ENCODE results near the gene MYD88.
"Not testable (repeated sequence)": the region's sequence is repeated elsewhere in the genome, so short reads cannot be mapped to it uniquely, and the experiment has no call there.

Gene MYD88

DNA sequence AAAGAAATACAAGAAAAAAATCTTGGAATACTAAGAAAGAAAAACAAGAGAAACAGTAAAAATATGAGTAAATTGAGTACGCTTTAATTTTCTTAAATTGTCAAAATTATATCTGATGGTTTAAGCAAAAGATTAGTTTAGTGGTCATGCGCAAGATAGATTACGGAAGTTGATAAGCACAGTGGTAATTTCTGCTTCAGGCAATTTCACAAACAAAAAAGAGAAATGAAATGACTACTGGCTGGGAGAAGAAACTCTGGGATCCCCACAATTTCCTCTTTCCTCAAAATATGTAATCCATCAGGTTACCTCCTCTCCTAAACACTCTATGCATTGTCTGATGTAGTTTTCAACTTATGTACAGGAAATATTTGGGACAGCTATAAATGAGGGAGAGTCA is 9.0 kb downstream of the MYD88 start:
- no peak for DNase-seq

DNA sequence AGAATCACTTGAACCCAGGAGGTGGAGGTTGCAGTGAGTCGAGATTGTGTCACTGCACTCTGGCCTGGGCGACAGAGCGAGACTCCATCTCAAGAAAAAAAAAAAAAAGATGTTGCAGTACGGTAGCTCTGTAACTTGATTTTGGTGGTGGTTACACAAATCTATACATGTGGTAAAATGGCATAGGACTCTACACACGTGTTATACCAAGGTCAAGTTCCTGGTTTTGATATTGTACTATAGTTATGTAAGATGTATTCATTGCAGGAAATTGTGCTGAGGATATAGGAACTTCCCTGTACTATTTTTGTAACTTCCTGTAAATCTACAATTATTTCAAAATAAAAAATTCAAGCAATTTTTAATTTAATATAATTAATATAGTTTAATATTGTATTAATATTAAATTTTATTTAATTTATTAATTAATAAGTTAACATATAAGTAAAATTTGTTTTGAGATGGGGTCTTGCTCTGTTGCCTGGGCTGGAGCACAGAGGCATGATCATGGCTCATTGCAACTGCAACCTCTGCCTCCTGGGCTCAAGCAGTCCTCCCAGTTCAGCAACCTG is 9.9 kb downstream of the MYD88 start:
- no peak for DNase-seq

GRCh38 chr3:38149708-38150107 is 11.2 kb downstream of the MYD88 start:
- DNase-seq: no peak

DNA sequence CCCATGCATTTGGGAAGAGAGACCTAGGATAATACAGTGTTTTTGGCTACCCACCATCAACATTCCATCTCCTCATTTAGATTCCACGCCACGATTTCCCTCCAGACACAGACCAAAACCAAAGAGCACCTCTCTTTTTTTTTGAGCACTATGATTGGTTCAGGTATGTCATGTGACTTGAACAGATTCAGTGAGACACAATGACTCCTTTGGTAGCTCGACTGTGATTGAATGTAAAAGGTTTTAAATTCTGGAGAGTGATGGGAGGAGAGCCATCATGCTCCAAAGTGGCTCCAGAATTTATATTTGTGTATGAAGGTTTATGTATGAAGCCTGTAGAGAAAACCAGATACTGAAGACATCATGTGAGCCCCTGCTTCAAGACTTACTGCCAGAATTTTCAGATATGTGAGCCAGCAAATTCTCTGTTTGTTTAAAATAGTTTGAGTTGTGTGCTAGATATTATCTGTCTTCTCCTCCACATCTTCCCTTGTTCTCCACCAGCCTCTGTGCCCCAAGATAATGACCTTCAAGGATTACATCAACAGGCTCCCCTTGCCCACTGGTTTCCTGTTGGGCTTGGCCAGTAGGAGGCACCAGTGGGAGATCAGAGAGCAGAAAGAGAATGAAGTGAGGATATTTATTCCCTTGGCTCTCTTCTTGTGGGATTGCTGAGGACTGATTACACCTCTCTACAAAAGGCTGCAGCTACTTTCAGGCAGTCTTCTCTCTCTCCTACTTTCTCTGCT is 12.5 kb downstream of the MYD88 start:
- DNase-seq: no peak

DNA sequence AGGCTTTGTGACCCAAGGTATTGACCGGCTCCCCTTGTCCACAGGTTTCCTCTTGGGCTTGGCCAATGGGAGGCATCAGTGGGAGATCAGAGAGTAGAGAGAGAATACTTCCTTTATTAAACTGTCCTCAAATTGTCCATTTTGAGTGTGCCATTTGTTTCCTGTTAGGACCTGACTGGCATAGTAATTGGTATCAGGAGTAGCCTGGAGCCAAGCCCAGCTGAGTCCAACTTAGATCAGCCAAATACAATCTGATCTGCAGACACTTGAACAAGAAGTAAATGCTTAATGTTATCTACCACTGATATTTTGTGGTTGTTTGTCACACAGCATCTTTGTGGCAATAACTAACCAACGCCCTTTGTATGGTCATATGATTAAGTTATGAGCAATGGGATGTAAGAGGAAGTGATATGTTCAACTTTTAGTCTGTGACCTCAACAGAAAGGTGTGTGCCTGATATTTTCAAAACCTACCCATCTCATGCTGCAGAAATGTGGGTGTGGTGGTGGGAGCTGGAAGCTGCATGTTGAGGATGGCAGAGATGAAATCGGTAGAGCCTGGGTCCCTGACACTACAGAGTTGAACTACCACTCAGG is 13.3 kb downstream of the MYD88 start:
- DNase-seq: no peak

GRCh38 chr3:38152609-38153008 is 14.1 kb downstream of the MYD88 start:
- DNase-seq: no peak

DNA sequence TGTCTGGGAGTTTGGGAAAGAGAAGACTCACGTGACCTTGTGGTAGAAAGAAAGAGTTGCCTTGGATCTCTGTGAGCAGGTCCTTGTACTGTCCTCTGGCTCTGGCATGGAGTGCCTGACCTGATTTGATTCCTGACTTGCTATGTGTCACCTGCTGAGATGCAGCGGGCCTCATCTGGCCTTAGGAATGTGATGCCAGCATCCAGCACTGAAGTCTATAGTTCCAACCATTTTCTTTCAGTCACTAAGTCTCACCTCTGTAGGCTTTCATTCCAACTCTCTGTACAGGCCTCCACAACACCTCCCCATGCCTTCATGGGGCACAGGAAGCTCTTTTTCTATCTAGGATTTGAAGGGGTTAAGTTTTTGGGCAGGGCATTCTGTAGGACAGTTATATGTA is 14.8 kb downstream of the MYD88 start:
- DNase-seq: no peak

GRCh38 chr3:38154033-38154494 is 15.6 kb downstream of the MYD88 start:
- DNase-seq: peak; percentile 78

DNA sequence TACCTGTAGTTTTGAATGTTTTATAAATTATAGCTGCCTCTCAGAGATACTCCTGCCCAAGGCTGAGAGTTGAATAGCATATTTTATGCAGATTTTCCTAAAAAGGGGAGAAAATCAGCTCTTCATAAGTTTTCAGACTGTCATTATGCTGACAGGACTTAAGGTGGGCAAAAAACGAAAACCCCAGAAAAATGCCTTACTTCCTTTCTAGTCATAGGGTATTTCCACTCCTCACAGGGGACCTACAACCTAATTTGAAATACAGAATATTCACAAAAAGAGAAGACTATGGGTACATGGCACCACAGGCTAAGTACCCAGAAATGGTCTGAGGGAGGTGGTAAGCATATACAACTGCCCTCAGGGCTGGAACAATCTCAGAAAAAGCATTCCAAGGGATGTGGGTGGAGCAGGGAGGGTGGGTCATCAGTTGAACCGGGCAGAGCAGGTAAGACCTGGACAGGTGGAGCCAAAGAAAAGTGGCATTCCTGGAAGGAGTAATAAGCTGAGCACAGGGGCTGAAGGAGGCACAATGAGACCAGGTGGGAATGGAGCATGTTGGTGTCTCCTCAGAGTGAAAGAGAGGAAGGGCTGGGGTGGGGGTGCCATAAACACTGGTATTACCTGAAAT is 16.3 kb downstream of the MYD88 start:
- DNase-seq: no peak

- DNase-seq: no peak
These were observed 17.4 kb downstream of the MYD88 start for GRCh38 chr3:38155825-38156224.

- no peak for DNase-seq
These were observed 18.7 kb downstream of the MYD88 start for GRCh38 chr3:38157117-38157516.

DNA sequence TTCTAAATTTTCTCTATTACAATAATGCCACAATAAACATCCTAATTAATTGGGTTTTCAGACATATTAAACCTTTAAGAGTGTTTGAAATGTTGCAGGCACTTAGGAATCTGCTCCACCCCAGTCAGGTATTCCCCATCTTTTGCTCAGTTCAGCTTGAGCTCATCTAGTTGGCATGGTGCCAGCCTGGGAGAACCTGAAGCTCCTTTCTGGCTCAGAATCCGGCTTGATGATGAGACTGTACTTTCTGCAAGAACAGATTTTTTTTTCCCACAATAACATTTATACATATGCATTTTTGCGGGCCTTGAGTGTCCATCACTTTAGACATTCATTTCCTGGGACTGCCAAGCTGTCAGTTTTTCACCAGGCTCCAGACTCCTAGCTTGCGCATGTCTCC is 19.1 kb downstream of the MYD88 start:
- DNase-seq: no peak

DNA sequence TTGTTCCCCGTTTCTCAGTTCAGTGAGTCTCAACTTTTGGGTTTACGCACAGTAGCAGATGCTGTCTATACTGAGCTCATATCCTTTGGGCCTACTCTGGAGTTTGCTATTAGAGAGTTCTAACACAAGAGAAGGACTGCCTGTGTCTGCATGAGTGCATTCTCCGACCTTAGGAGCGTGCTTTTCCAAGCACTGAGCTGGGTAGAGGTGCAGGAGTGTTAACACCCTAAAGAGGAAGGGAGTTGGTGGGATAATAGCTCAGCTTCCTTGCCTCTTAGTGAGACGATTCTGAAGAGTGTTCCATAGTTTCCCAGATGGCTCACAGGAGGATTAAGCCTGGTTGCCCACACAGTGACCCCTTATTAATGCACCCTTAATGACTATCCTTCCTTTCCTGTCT is 20.0 kb downstream of the MYD88 start:
- no peak for DNase-seq

GRCh38 chr3:38160704-38161103 is 22.2 kb downstream of the MYD88 start:
- not testable (repeated sequence) for DNase-seq

GRCh38 chr3:38163117-38163840 is 24.8 kb downstream of the MYD88 start:
- no peak for DNase-seq

DNA sequence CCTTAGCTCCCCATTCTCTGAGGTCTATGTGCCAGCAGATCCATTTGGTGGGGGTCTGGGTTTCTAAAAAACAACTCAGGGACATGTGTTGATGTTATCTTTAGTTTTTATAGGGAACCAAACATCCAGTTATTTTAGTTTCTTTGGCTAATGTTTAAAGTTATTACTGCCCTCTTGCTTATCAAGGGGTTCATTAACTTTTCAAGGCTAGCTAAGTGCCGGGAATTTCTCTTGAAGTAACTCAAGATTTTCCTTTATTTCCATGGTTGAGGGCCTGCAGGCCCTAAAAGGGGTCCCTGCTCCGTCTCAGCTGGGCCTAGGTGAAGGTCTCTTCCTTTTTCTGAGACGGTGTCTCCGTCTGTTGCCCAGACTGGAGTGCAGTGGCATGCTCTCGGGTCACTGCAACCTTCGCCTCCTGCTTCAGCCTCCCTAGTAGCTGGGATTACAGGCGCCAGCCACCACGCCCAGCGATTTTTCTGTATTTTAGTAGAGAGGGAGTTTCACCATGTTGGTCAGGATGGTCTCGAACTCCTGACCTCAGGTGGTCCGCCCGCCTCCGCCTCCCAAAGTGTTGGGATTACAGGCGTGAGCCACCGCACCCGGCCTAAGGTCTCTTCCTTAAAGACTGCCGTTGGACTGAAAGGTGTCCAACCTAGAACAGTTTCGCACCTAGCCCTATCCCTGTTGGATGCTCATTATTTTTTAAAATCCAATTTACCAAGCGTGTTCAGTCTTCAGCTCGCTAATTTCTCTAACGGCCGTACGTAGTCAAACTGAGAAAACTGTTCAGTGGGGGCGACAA is 25.6 kb downstream of the MYD88 start:
- no peak for DNase-seq

GRCh38 chr3:38164643-38164951 is 26.1 kb downstream of the MYD88 start:
- no peak for DNase-seq

- peak; percentile 100 for DNase-seq
These were observed 26.7 kb downstream of the MYD88 start, which contains the start of gene OXSR1 for GRCh38 chr3:38164952-38165721. Gene OXSR1 (plus strand): TSS chr3:38165537. CDS start chr3:38165877, 340 bp downstream.

DNA sequence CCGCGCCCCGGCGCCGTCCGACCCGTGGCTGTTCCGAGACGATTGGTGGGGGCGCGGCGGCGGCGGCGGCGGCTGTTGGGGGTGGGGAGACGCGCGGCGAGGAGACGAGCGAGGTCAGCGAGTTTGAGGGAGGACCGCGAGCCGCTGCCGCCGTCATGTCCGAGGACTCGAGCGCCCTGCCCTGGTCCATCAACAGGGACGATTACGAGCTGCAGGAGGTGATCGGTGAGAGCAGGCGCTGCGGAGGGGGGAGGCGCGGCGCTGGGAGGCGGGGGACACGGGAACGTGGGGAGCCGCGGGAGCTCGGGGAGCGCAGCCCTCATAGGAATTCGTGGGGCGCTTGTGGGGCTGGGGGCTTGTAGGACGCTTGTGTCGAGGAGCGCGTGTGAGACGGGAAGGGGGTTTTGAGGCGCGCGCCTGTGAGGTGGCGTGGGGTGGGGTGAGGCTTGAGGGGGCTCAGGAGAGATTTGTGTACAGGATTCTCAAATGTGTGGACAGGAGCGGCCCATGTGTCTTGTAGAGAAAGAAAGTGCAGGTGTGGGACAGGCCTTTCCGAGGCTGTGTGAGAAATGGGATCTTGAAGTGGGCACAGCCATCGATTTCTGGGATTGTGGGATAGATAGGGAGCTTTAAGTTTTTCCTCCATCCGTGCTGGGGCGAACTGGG is 27.4 kb downstream of the MYD88 start:
- no peak for DNase-seq

- DNase-seq: no peak
These were observed 29.1 kb downstream of the MYD88 start for GRCh38 chr3:38167591-38167990.
